Peyer's patch (tissue), 4 donors: ENCODE results near the gene DISC1.

Experiments used
- POLR2A ChIP-seq, 2 donors: fragments of 450-650 bp; IDR thresholded peaks; one replicate each; pipeline ENCODE4 v1.5.1; 2017; ENCODE audit warnings: antibody characterized with exemption in 2 of 2, mild to moderate bottlenecking in 2 of 2, moderate library complexity in 2 of 2
- TF ChIP-seq, protein P1 (sequence below), 6 experiments: fragments of 450-650 bp in 4 of 6; fragments of 200-600 bp in 2 of 6; sonication (generic) in 1 of 6; IDR thresholded peaks; one replicate each; pipeline ENCODE4 v1.5.1; 2017 to 2019; ENCODE audit warnings: antibody characterized with exemption in 6 of 6, mild to moderate bottlenecking in 3 of 6, moderate library complexity in 1 of 6

DNA sequence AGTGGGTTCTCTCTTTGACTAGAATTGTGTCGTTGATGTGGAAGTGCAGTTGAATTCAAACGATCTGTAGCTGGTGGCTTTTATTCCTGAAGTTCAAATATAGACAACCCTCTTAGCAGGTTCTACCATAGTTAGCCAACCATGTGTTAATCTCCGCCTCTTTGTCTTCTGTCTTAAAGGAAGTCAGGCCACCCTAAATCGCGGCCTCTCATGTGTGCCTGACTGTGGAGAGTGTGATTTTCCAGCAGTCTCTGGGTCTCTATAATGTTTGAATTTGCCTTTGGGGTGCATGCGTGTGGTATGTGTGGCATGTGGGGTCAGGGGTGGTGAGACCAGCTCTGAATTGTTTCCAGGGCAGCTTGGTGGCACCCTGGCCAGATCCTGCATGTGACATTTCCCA is 244.9 kb downstream of the DISC1 start:
- TF ChIP-seq, protein P1, sequence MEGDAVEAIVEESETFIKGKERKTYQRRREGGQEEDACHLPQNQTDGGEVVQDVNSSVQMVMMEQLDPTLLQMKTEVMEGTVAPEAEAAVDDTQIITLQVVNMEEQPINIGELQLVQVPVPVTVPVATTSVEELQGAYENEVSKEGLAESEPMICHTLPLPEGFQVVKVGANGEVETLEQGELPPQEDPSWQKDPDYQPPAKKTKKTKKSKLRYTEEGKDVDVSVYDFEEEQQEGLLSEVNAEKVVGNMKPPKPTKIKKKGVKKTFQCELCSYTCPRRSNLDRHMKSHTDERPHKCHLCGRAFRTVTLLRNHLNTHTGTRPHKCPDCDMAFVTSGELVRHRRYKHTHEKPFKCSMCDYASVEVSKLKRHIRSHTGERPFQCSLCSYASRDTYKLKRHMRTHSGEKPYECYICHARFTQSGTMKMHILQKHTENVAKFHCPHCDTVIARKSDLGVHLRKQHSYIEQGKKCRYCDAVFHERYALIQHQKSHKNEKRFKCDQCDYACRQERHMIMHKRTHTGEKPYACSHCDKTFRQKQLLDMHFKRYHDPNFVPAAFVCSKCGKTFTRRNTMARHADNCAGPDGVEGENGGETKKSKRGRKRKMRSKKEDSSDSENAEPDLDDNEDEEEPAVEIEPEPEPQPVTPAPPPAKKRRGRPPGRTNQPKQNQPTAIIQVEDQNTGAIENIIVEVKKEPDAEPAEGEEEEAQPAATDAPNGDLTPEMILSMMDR (IDR thresholded peaks at IDR 0.05) = no peak
- no peak for TF ChIP-seq POLR2A (IDR thresholded peaks at IDR 0.05)
